HepG2 (cell line): ENCODE data around the gene GCDH. TPM values are rescaled to one million over a fixed set of nuclear protein-coding genes. Genes with fewer than 3 reads are reported as not detected.

Source experiments
- CENPX ChIP-seq: sonication (generic); formaldehyde crosslinking; IDR thresholded peaks from 2 replicates; pipeline ENCODE4 v1.9.0; 2021; ENCODE audit warnings: mild to moderate bottlenecking, missing genetic modification reagents, moderate library complexity
- DMAP1 ChIP-seq: IDR thresholded peaks from 2 replicates; pipeline ENCODE4 v1.6.1; 2016
- GLI4 ChIP-seq: sonication (generic); formaldehyde crosslinking; IDR thresholded peaks from 2 replicates; pipeline ENCODE4 v1.5.1; 2020; ENCODE audit warnings: missing genetic modification reagents, mild to moderate bottlenecking, moderate library complexity, borderline replicate concordance
- GZF1 ChIP-seq: sonication (generic); formaldehyde crosslinking; IDR thresholded peaks from 2 replicates; pipeline ENCODE4 v1.5.1; 2020; ENCODE audit warnings: mild to moderate bottlenecking, missing genetic modification reagents
- KMT2B ChIP-seq: IDR thresholded peaks from 2 replicates; pipeline ENCODE4 v1.6.1; 2016; ENCODE audit warnings: missing genetic modification reagents, missing compliant biosample characterization
- MAFF ChIP-seq: IDR thresholded peaks from 2 replicates; pipeline ENCODE4 v1.6.1; 2011; ENCODE audit warnings: low read depth, low read length, improper control_type of control experiment
- PITX1 ChIP-seq: sonication (generic); formaldehyde crosslinking; IDR thresholded peaks from 2 replicates; pipeline ENCODE4 v1.5.1; 2020; ENCODE audit warnings: mild to moderate bottlenecking, missing genetic modification reagents
- POLR2A ChIP-seq, 2 experiments: IDR thresholded peaks; 2 replicates each; pipeline ENCODE4 v1.6.1; 2011; ENCODE audit warnings: low read depth in 2 of 2, low read length in 2 of 2, mild to moderate bottlenecking in 1 of 2, moderate library complexity in 1 of 2; ENCODE audit not compliant: insufficient read depth in 1 of 2
- RARA ChIP-seq: IDR thresholded peaks from 2 replicates; pipeline ENCODE4 v1.6.1; 2016; ENCODE audit warnings: missing genetic modification reagents, missing compliant biosample characterization
- RBAK ChIP-seq: sonication (generic); formaldehyde crosslinking; IDR thresholded peaks from 2 replicates; pipeline ENCODE4 v1.5.1; 2020; ENCODE audit warnings: mild to moderate bottlenecking, missing genetic modification reagents
- RBM39 ChIP-seq: fragments of 200-400 bp; formaldehyde crosslinking; IDR thresholded peaks from one replicate; pipeline ENCODE4 v1.6.1; 2018; ENCODE audit warnings: antibody characterized with exemption, mild to moderate bottlenecking, low read depth, low read length; ENCODE audit not compliant: poor library complexity, severe bottlenecking
- REPIN1 ChIP-seq: sonication (generic); formaldehyde crosslinking; IDR thresholded peaks from 2 replicates; pipeline ENCODE4 v1.8.0; 2022; ENCODE audit warnings: missing genetic modification reagents, low read depth, mild to moderate bottlenecking, borderline replicate concordance
- REXO4 ChIP-seq: sonication (generic); formaldehyde crosslinking; IDR thresholded peaks from 2 replicates; pipeline ENCODE4 v1.8.0; 2022; ENCODE audit warnings: missing genetic modification reagents, mild to moderate bottlenecking, borderline replicate concordance
- RNF219 ChIP-seq: sonication (generic); formaldehyde crosslinking; IDR thresholded peaks from 2 replicates; pipeline ENCODE4 v1.5.0; 2020; ENCODE audit warnings: mild to moderate bottlenecking, missing genetic modification reagents
- SIX1 ChIP-seq: sonication (generic); formaldehyde crosslinking; IDR thresholded peaks from 2 replicates; pipeline ENCODE4 v1.4.0; 2020; ENCODE audit warnings: missing genetic modification reagents, borderline replicate concordance
- TFE3 ChIP-seq: IDR thresholded peaks from 2 replicates; pipeline ENCODE4 v1.6.1; 2016
- TOE1 ChIP-seq: sonication (generic); formaldehyde crosslinking; IDR thresholded peaks from 2 replicates; pipeline ENCODE4 v1.4.0; 2020; ENCODE audit warnings: mild to moderate bottlenecking, missing genetic modification reagents
- ZBTB10 ChIP-seq: sonication (generic); formaldehyde crosslinking; IDR thresholded peaks from 2 replicates; pipeline ENCODE4 v1.4.0; 2020; ENCODE audit warnings: missing genetic modification reagents, borderline replicate concordance
- ZBTB7B ChIP-seq: sonication (generic); formaldehyde crosslinking; IDR thresholded peaks from 2 replicates; pipeline ENCODE4 v1.4.0; 2020; ENCODE audit warnings: missing genetic modification reagents
- ZNF160 ChIP-seq: sonication (generic); formaldehyde crosslinking; IDR thresholded peaks from 2 replicates; pipeline ENCODE4 v1.8.0; 2022; ENCODE audit warnings: mild to moderate bottlenecking, inconsistent platforms, missing genetic modification reagents
- ZNF333 ChIP-seq: sonication (generic); formaldehyde crosslinking; IDR thresholded peaks from 2 replicates; pipeline ENCODE4 v1.4.0; 2020; ENCODE audit warnings: mild to moderate bottlenecking, missing genetic modification reagents, borderline replicate concordance
- ZNF556 ChIP-seq: sonication (generic); formaldehyde crosslinking; IDR thresholded peaks from 2 replicates; pipeline ENCODE4 v1.4.0; 2020; ENCODE audit warnings: mild to moderate bottlenecking, missing genetic modification reagents, borderline replicate concordance
- ZNF615 ChIP-seq: sonication (generic); formaldehyde crosslinking; IDR thresholded peaks from 2 replicates; pipeline ENCODE4 v1.5.0; 2020; ENCODE audit warnings: mild to moderate bottlenecking, missing genetic modification reagents, borderline replicate concordance
- ZNF850 ChIP-seq: sonication (generic); formaldehyde crosslinking; conservative IDR thresholded peaks from 2 replicates; pipeline ENCODE4 v1.9.0; 2021; ENCODE audit warnings: mild to moderate bottlenecking, missing genetic modification reagents
- polyA plus RNA-seq, 8 experiments: library from polyadenylated mRNA; depleted of rRNA in 3 of 8; stranded (reverse) in 7 of 8; unstranded in 1 of 8; fragments of >200 nt; fragmentation: Illumina TruSeq in 4 of 8; extraction: Trizol in 4 of 8; gene quantifications; 2 replicates each; pipeline versions ENCODE4 v1.2.1 to v1.2.3, GENCODE V29; 2011 to 2016; ENCODE audit warnings: low read depth in 4 of 8, missing spikeins in 1 of 8, mixed read lengths in 1 of 8; ENCODE audit not compliant: insufficient read depth in 1 of 8
- total RNA-seq, 5 experiments: library from RNA; depleted of rRNA; stranded (reverse); fragments of >200 nt; fragmentation: Illumina TruSeq; extraction: Trizol; gene quantifications; 2 replicates each; pipeline ENCODE4 v1.2.3, GENCODE V29; 2016; ENCODE audit warnings: low read depth in 1 of 5

The GCDH gene
- total and polyA plus RNA-seq, 2 of the 13 experiments (the other 11 are each of a cell fraction or from before 2014, with no cell fraction given): 15.1 to 38.0 TPM

GRCh38 chr19:12881172-12881808 lies 9.7 kb upstream of the GCDH start, which contains the start of gene DNASE2 (continued):
- TF ChIP-seq REXO4 (CRISPR knock-in tag) (no peak), POLR2A (IDR thresholded peaks at IDR 0.05; ENCODE audit: insufficient read depth in 1 of 2, low read depth in 2 of 2, low read length in 2 of 2) (peak; percentile 55 to 61; a peak in 3 of 4 replicates), GLI4 (CRISPR knock-in tag) (no peak), REPIN1 (CRISPR knock-in tag) (no peak), KMT2B (CRISPR knock-in tag) (no peak), ZNF850 (CRISPR knock-in tag) (no peak), ZNF615 (CRISPR knock-in tag) (no peak), ZNF556 (CRISPR knock-in tag) (no peak), DMAP1 (0 out of 2 replicates have a peak, but pooled peaks have one; percentile 34), MAFF (no peak), ZBTB10 (no peak), ZNF160 (no peak), ZBTB7B (CRISPR knock-in tag) (0 out of 2 replicates have a peak, but pooled peaks have one; percentile 28), CENPX (CRISPR knock-in tag) (no peak), ZNF333 (CRISPR knock-in tag) (no peak), TOE1 (CRISPR knock-in tag) (no peak), RBAK (no peak), SIX1 (CRISPR knock-in tag) (no peak), RNF219 (CRISPR knock-in tag) (no peak), TFE3 (CRISPR knock-in tag) (no peak), PITX1 (no peak), RBM39 (no peak), RARA (CRISPR knock-in tag) (no peak), GZF1 (no peak)
